Upper lobe of left lung (tissue), 6 donors: Measurements from ENCODE around the gene ERFE. TPM values are rescaled to one million over a fixed set of nuclear protein-coding genes. Genes with fewer than 3 reads are reported as not detected.

Experiments
- ATAC-seq, 2 donors: fragments of 200-7000 bp; cut with Tn5 transposase; one replicate each; pipeline ENCODE4 v1.9.1; 2022; ENCODE audit warnings: mild to moderate bottlenecking in 2 of 2, moderate library complexity in 2 of 2; ENCODE audit not compliant: low FRiP score in 2 of 2
- DNase-seq, 2 donors: peaks; one replicate each; pipeline ENCODE4 v3.0.0-alpha.2; 2019 to 2020
- H3K27ac ChIP-seq, 4 donors: fragments of 200-600 bp; sonication (generic); one replicate each; pipeline ENCODE4 v1.5.1; 2016 to 2019
- H3K27me3 ChIP-seq, 4 donors: fragments of 200-600 bp; sonication (generic); one replicate each; pipeline ENCODE4 v1.5.1; 2017 to 2019
- H3K36me3 ChIP-seq, 4 donors: fragments of 200-600 bp; sonication (generic); one replicate each; pipeline ENCODE4 v1.5.1; 2016 to 2019
- H3K4me1 ChIP-seq, 4 donors: fragments of 200-600 bp; sonication (generic); one replicate each; pipeline ENCODE4 v1.5.1; 2018 to 2019
- H3K4me3 ChIP-seq, 4 donors: fragments of 200-600 bp; sonication (generic); one replicate each; pipeline ENCODE4 v1.5.1; 2017 to 2019; ENCODE audit warnings: mild to moderate bottlenecking in 2 of 4, moderate library complexity in 1 of 4
- H3K9me3 ChIP-seq, 4 donors: fragments of 200-600 bp; sonication (generic); one replicate each; pipeline ENCODE4 v1.5.1; 2018 to 2019
- EP300 ChIP-seq, 4 donors: sonication (generic); formaldehyde crosslinking; IDR thresholded peaks; one replicate each; pipeline ENCODE4 v1.5.1; 2017; ENCODE audit warnings: antibody characterized with exemption in 4 of 4, control low read depth in 2 of 4
- POLR2A ChIP-seq, 4 donors: fragments of 450-650 bp; IDR thresholded peaks; one replicate each; pipeline ENCODE4 v1.5.1; 2016 to 2017; ENCODE audit warnings: antibody characterized with exemption in 4 of 4, mild to moderate bottlenecking in 2 of 4
- POLR2AphosphoS5 ChIP-seq, 2 donors: sonication (generic); formaldehyde crosslinking; IDR thresholded peaks; one replicate each; pipeline ENCODE4 v1.5.1; 2017; ENCODE audit warnings: antibody characterized with exemption in 2 of 2
- WGBS, 2 donors: methylation state at CpG; one replicate each; pipeline ENCODE4 v1.1.5; 2017 to 2018; 5-methylcytosine and 5-hydroxymethylcytosine counted together
- total RNA-seq, 6 donors: library from RNA; depleted of rRNA in 4 of 6; stranded (reverse); fragments of >200 nt in 4 of 6; gene quantifications; one replicate each; pipeline versions ENCODE4 v1.1.0 to v1.2.1, GENCODE V29; 2016 to 2021
- TF ChIP-seq, protein P1 (sequence below), 6 experiments: fragments of 450-650 bp in 4 of 6; fragments of 200-600 bp in 2 of 6; sonication (generic) in 2 of 6; IDR thresholded peaks; one replicate each; pipeline ENCODE4 v1.5.1; 2016 to 2019; ENCODE audit warnings: antibody characterized with exemption in 6 of 6
- donor health status: DM: no; HTN: no; CAD: no; lungs with moderate emphysema.
- donor health status: DM: no; HTN: yes; CAD: no; lungs with severe emphysema.

The ERFE gene
- total RNA-seq, 6 donors from 2014 or later: 0.30 to 1.1 (median 0.43) TPM; not detected in 3

- Histone ChIP-seq H3K4me3 (no peak overlapping the region), H3K36me3 (peaks cover 9 to 45% (median 33%) of the 10 kb centered on the region in 4 donors), H3K27ac (no peak overlapping the region), H3K27me3 (peaks cover 0 to 14% (median 6%) of the 10 kb centered on the region in 4 donors), H3K4me1 (peaks cover 18 to 32% (median 22%) of the 10 kb centered on the region in 4 donors), H3K9me3 (no peaks in the 10 kb centered on the region)
- no peak for DNase-seq
- no peak for ATAC-seq
- 94% methylated on average over 7 of the region's 7 CpGs for WGBS, 2 donors
- TF ChIP-seq EP300 (IDR thresholded peaks at IDR 0.05) (no peak), POLR2A (IDR thresholded peaks at IDR 0.05) (no peak), POLR2AphosphoS5 (IDR thresholded peaks at IDR 0.05) (no peak)
- TF ChIP-seq, protein P1, sequence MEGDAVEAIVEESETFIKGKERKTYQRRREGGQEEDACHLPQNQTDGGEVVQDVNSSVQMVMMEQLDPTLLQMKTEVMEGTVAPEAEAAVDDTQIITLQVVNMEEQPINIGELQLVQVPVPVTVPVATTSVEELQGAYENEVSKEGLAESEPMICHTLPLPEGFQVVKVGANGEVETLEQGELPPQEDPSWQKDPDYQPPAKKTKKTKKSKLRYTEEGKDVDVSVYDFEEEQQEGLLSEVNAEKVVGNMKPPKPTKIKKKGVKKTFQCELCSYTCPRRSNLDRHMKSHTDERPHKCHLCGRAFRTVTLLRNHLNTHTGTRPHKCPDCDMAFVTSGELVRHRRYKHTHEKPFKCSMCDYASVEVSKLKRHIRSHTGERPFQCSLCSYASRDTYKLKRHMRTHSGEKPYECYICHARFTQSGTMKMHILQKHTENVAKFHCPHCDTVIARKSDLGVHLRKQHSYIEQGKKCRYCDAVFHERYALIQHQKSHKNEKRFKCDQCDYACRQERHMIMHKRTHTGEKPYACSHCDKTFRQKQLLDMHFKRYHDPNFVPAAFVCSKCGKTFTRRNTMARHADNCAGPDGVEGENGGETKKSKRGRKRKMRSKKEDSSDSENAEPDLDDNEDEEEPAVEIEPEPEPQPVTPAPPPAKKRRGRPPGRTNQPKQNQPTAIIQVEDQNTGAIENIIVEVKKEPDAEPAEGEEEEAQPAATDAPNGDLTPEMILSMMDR (IDR thresholded peaks at IDR 0.05): no peak
Observed at GRCh38 chr2:238167344-238167715, 8.6 kb downstream of the ERFE start.

DNA sequence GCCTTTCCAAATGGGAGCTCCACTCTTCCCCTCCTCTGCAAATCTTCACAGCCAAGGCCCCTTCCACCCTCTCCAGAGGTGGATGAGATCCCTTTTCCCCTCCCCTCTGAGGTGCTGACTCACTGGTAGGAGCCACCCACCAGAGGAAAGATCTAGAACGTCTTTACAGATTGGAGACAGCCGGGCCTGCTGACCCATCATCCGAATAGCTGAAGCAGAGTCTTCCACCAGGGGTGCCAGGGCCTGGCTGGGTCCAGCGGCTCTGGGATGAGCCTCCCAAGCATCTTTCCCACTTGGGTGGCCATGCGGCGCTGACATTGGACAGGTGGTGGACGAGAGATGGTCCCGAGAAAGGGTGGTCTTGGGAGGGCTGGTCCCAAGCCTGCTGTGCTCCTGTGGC lies 9.0 kb downstream of the ERFE start:
- Histone ChIP-seq H3K36me3 (peaks cover 9 to 50% (median 37%) of the 10 kb centered on the region in 4 donors), H3K27ac (no peak overlapping the region), H3K9me3 (no peaks in the 10 kb centered on the region), H3K27me3 (peaks cover 0 to 14% (median 6%) of the 10 kb centered on the region in 4 donors), H3K4me3 (no peak overlapping the region), H3K4me1 (peaks cover 18 to 32% (median 22%) of the 10 kb centered on the region in 4 donors)
- DNase-seq: peak in 1 of 2 donors; percentile 54
- TF ChIP-seq POLR2A (IDR thresholded peaks at IDR 0.05): no peak
- TF ChIP-seq, protein P1 (IDR thresholded peaks at IDR 0.05): no peak
- TF ChIP-seq POLR2AphosphoS5 (IDR thresholded peaks at IDR 0.05): no peak
- TF ChIP-seq EP300 (IDR thresholded peaks at IDR 0.05): no peak
- WGBS, 2 donors: 86% methylated on average over 8 of the region's 8 CpGs
- ATAC-seq: no peak

- Histone ChIP-seq H3K4me3 (no peak overlapping the region), H3K27me3 (peaks cover 0 to 10% (median 5%) of the 10 kb centered on the region in 4 donors), H3K4me1 (peaks cover 17 to 26% (median 18%) of the 10 kb centered on the region in 4 donors), H3K27ac (peak overlapping the region in 1 of 4 donors; percentile 3), H3K9me3 (no peaks in the 10 kb centered on the region), H3K36me3 (peaks cover 9 to 56% (median 44%) of the 10 kb centered on the region in 4 donors)
- 85% methylated on average over 11 to 13 of the region's 13 CpGs for WGBS, 2 donors
- no peak for TF ChIP-seq POLR2A (IDR thresholded peaks at IDR 0.05)
- TF ChIP-seq, protein P1 (IDR thresholded peaks at IDR 0.05): no peak
- no peak for TF ChIP-seq POLR2AphosphoS5 (IDR thresholded peaks at IDR 0.05)
- no peak for TF ChIP-seq EP300 (IDR thresholded peaks at IDR 0.05)
- ATAC-seq (no peak), DNase-seq (no peak)
Observed at GRCh38 chr2:238168196-238169047, 9.7 kb downstream of the ERFE start.

DNA sequence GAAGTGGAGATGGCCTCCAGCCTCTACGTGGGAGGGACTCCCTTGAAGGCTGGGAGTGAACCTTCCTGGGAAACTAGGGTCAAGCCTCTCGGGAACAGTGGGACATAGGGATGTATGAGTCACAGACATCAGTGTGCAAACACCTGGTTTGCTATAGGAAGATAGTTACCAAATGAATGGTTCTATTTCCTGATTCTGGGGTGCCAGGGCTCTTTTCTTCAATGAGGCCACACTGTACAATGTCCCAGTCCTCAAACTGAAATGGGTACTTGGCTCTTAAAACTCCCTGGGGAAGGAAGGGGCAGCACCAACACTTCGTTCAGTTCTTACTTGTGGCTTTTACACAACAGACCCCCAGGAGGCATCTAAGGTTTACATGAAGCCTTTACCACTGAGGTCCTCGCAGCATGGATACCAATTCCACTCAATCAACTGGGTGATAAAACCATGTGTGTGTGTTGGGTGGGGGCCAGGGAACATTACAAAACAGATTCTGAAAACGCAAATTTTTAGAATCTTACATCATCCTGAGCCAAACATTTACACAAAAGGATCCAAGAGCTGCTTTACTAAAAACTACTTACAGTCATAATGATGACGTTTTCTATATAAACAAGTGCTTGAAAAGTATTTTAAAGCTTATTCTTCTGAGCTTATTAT lies 10.4 kb downstream of the ERFE start:
- 58 to 62% methylated on average over 6 of the region's 6 CpGs for WGBS, 2 donors
- no peak for TF ChIP-seq EP300 (IDR thresholded peaks at IDR 0.05)
- TF ChIP-seq, protein P1 (IDR thresholded peaks at IDR 0.05): no peak
- no peak for TF ChIP-seq POLR2A (IDR thresholded peaks at IDR 0.05)
- no peak for TF ChIP-seq POLR2AphosphoS5 (IDR thresholded peaks at IDR 0.05)
- no peaks in the 10 kb centered on the region for H3K9me3 ChIP-seq
- peaks cover 0 to 2% (median 0%) of the 10 kb centered on the region in 4 donors for H3K27me3 ChIP-seq
- H3K27ac ChIP-seq: peak overlapping the region in 3 of 4 donors; percentile 2 to 8 (median 3)
- no peak overlapping the region for H3K4me3 ChIP-seq
- H3K36me3 ChIP-seq: peaks cover 9 to 64% (median 51%) of the 10 kb centered on the region in 4 donors
- ATAC-seq (peak in 1 of 2 donors; percentile 45), DNase-seq (peak in 1 of 2 donors; percentile 43)
- H3K4me1 ChIP-seq: peaks cover 10 to 18% (median 14%) of the 10 kb centered on the region in 4 donors
